Measurements from ENCODE around the gene PARD6G. TPM values are rescaled to one million over a fixed set of nuclear protein-coding genes. Genes with fewer than 3 reads are reported as not detected.

The PARD6G gene
- polyA plus RNA-seq, 4 donors, result 15.2 to 32.0 (median 31.0) TPM

- DNase-seq (ENCODE audit: low read depth in 4 of 4, low spot score in 3 of 4), result peak in 1 of 4 donors; percentile 43
These were observed 89.5 kb downstream of the PARD6G start for GRCh38 chr18:80157708-80158343.

- no peak for DNase-seq (ENCODE audit: low read depth in 4 of 4, low spot score in 3 of 4)
These were observed 93.0 kb downstream of the PARD6G start for GRCh38 chr18:80154293-80154692.

- no peak for DNase-seq (ENCODE audit: low read depth in 4 of 4, low spot score in 3 of 4)
These were observed 97.6 kb downstream of the PARD6G start for GRCh38 chr18:80149667-80150066.

- no peak for DNase-seq (ENCODE audit: low read depth in 4 of 4, low spot score in 3 of 4)
These were observed 98.8 kb downstream of the PARD6G start for GRCh38 chr18:80148326-80149199.

- DNase-seq (ENCODE audit: low read depth in 4 of 4, low spot score in 3 of 4), result peak; percentile 63 to 82 (median 74)
These were observed 99.6 kb downstream of the PARD6G start for GRCh38 chr18:80147418-80148325.

- no peak for DNase-seq (ENCODE audit: low read depth in 4 of 4, low spot score in 3 of 4)
These were observed 100.3 kb downstream of the PARD6G start for GRCh38 chr18:80147037-80147417.

- no peak for DNase-seq (ENCODE audit: low read depth in 4 of 4, low spot score in 3 of 4)
These were observed 102.0 kb downstream of the PARD6G start for GRCh38 chr18:80145196-80145804.

- no peak for DNase-seq (ENCODE audit: low read depth in 4 of 4, low spot score in 3 of 4)
These were observed 103.4 kb downstream of the PARD6G start for GRCh38 chr18:80143881-80144280.

- DNase-seq (ENCODE audit: low read depth in 4 of 4, low spot score in 3 of 4), result no peak
These were observed 106.8 kb downstream of the PARD6G start for GRCh38 chr18:80140455-80140985.

GRCh38 chr18:80137976-80138375, 109.3 kb downstream of the PARD6G start:
- DNase-seq (ENCODE audit: low read depth in 4 of 4, low spot score in 3 of 4), result no peak

- no peak for DNase-seq (ENCODE audit: low read depth in 4 of 4, low spot score in 3 of 4)
These were observed 110.2 kb downstream of the PARD6G start for GRCh38 chr18:80137137-80137536.

- no peak for DNase-seq (ENCODE audit: low read depth in 4 of 4, low spot score in 3 of 4)
These were observed 110.6 kb downstream of the PARD6G start for GRCh38 chr18:80136679-80137078.

GRCh38 chr18:80135136-80135535, 112.2 kb downstream of the PARD6G start:
- DNase-seq (ENCODE audit: low read depth in 4 of 4, low spot score in 3 of 4), result no peak

GRCh38 chr18:80133124-80133523, 114.2 kb downstream of the PARD6G start:
- no peak for DNase-seq (ENCODE audit: low read depth in 4 of 4, low spot score in 3 of 4)

GRCh38 chr18:80132180-80132812, 115.0 kb downstream of the PARD6G start:
- no peak for DNase-seq (ENCODE audit: low read depth in 4 of 4, low spot score in 3 of 4)

GRCh38 chr18:80130555-80130954, 116.8 kb downstream of the PARD6G start:
- no peak for DNase-seq (ENCODE audit: low read depth in 4 of 4, low spot score in 3 of 4)

- no peak for DNase-seq (ENCODE audit: low read depth in 4 of 4, low spot score in 3 of 4)
These were observed 117.5 kb downstream of the PARD6G start for GRCh38 chr18:80129672-80130367.

- DNase-seq (ENCODE audit: low read depth in 4 of 4, low spot score in 3 of 4), result no peak
These were observed 119.7 kb downstream of the PARD6G start for GRCh38 chr18:80127635-80128034.

- no peak for DNase-seq (ENCODE audit: low read depth in 4 of 4, low spot score in 3 of 4)
These were observed 120.5 kb downstream of the PARD6G start for GRCh38 chr18:80126797-80127196.
